GM18519 (cell line): Measurements from ENCODE around the gene TCEA3.

Source experiments
- ATAC-seq: cut with Tn5 transposase; IDR thresholded peaks from one replicate; pipeline ENCODE4 v1.9.1; 2021; ENCODE audit warnings: mild to moderate bottlenecking, moderate library complexity; ENCODE audit not compliant: unreplicated experiment, low FRiP score

The TCEA3 gene

GRCh38 chr1:23422241-23422877 lies 2.2 kb downstream of the TCEA3 start:
- ATAC-seq: no peak

GRCh38 chr1:23421753-23422240 lies 2.8 kb downstream of the TCEA3 start:
- no peak for ATAC-seq

- no peak for ATAC-seq
Measured at GRCh38 chr1:23421343-23421742, 3.2 kb downstream of the TCEA3 start.

- no peak for ATAC-seq
Measured at GRCh38 chr1:23420778-23421177, 3.8 kb downstream of the TCEA3 start.

- no peak for ATAC-seq
Measured at GRCh38 chr1:23419180-23419579, 5.4 kb downstream of the TCEA3 start.

- no peak for ATAC-seq
Measured at GRCh38 chr1:23417570-23417969, 7.0 kb downstream of the TCEA3 start.

- no peak for ATAC-seq
Measured at GRCh38 chr1:23416964-23417363, 7.6 kb downstream of the TCEA3 start.

- no peak for ATAC-seq
Measured at GRCh38 chr1:23408797-23409290, 15.7 kb downstream of the TCEA3 start.

- ATAC-seq: no peak
Measured at GRCh38 chr1:23407016-23407630, 17.4 kb downstream of the TCEA3 start.

- ATAC-seq: no peak
Measured at GRCh38 chr1:23405946-23406345, 18.6 kb downstream of the TCEA3 start.

- no peak for ATAC-seq
Measured at GRCh38 chr1:23403735-23404486, 20.6 kb downstream of the TCEA3 start.

- no peak for ATAC-seq
Measured at GRCh38 chr1:23403355-23403734, 21.2 kb downstream of the TCEA3 start.

- no peak for ATAC-seq
Measured at GRCh38 chr1:23403038-23403336, 21.6 kb downstream of the TCEA3 start.

- no peak for ATAC-seq
Measured at GRCh38 chr1:23402286-23403037, 22.1 kb downstream of the TCEA3 start.

GRCh38 chr1:23401313-23401712 lies 23.2 kb downstream of the TCEA3 start:
- ATAC-seq: no peak

GRCh38 chr1:23400324-23401114 lies 24.0 kb downstream of the TCEA3 start:
- ATAC-seq: no peak

- ATAC-seq: no peak
Measured at GRCh38 chr1:23399229-23399628, 25.3 kb downstream of the TCEA3 start.

GRCh38 chr1:23397908-23398307 lies 26.6 kb downstream of the TCEA3 start:
- ATAC-seq: no peak

GRCh38 chr1:23396380-23396779 lies 28.2 kb downstream of the TCEA3 start:
- no peak for ATAC-seq

GRCh38 chr1:23395849-23396248 lies 28.7 kb downstream of the TCEA3 start:
- no peak for ATAC-seq
